SK-N-SH (cell line): Measurements from ENCODE around the gene ARG2.

Experiments used
- CHD2 ChIP-seq: fragments of 150-350 bp; IDR thresholded peaks from 2 replicates; pipeline ENCODE4 v1.6.1; 2018; ENCODE audit warnings: low read length; ENCODE audit not compliant: partially characterized antibody
- CTCF ChIP-seq: fragments of 200-600 bp; sonication (generic); IDR thresholded peaks from 2 replicates; pipeline ENCODE4 v1.6.1; 2017; ENCODE audit warnings: antibody characterized with exemption, mild to moderate bottlenecking, moderate library complexity
- EP300 ChIP-seq, 2 experiments: IDR thresholded peaks; 2 replicates each; pipeline versions ENCODE4 v1.4.0 to v1.6.1; 2012; ENCODE audit warnings: borderline replicate concordance in 1 of 2, low read depth in 1 of 2, low read length in 1 of 2
- GATA2 ChIP-seq: sonication (generic); formaldehyde crosslinking; IDR thresholded peaks from 2 replicates; pipeline ENCODE4 v1.5.0; 2020; ENCODE audit warnings: mild to moderate bottlenecking, missing genetic modification reagents
- MAX ChIP-seq: IDR thresholded peaks from 2 replicates; pipeline ENCODE4 v1.4.0; 2012; ENCODE audit warnings: low read depth
- NRF1 ChIP-seq: IDR thresholded peaks from 2 replicates; pipeline ENCODE4 v1.6.1; 2012; ENCODE audit warnings: low read depth, mild to moderate bottlenecking, low read length
- POLR2AphosphoS5 ChIP-seq: IDR thresholded peaks from 2 replicates; pipeline ENCODE4 v1.6.1; 2012; ENCODE audit warnings: low read depth, low read length
- RCOR1 ChIP-seq: fragments of 150-350 bp; IDR thresholded peaks from 2 replicates; pipeline ENCODE4 v1.6.1; 2017; ENCODE audit warnings: antibody characterized with exemption, low read length
- REST ChIP-seq: IDR thresholded peaks from 2 replicates; pipeline ENCODE4 v1.6.1; 2012; ENCODE audit warnings: mild to moderate bottlenecking, low read depth, low read length, moderate library complexity

GRCh38 chr14:67644428-67644827, 24.7 kb downstream of the ARG2 start:
- TF ChIP-seq EP300 (IDR thresholded peaks at IDR 0.05; ENCODE audit: borderline replicate concordance in 1 of 2, low read depth in 1 of 2, low read length in 1 of 2) (no peak), NRF1 (no peak), CTCF (no peak), CHD2 (no peak), RCOR1 (no peak), MAX (no peak), REST (no peak), POLR2AphosphoS5 (no peak), GATA2 (no peak)
